ENCODE results near the gene SLC35F3. TPM values are rescaled to one million over a fixed set of nuclear protein-coding genes. Genes with fewer than 3 reads are reported as not detected.

SLC35F3 gene
- total and polyA plus RNA-seq, 2 donors from 2014 or later, result 0.41 to 0.66 TPM

DNA sequence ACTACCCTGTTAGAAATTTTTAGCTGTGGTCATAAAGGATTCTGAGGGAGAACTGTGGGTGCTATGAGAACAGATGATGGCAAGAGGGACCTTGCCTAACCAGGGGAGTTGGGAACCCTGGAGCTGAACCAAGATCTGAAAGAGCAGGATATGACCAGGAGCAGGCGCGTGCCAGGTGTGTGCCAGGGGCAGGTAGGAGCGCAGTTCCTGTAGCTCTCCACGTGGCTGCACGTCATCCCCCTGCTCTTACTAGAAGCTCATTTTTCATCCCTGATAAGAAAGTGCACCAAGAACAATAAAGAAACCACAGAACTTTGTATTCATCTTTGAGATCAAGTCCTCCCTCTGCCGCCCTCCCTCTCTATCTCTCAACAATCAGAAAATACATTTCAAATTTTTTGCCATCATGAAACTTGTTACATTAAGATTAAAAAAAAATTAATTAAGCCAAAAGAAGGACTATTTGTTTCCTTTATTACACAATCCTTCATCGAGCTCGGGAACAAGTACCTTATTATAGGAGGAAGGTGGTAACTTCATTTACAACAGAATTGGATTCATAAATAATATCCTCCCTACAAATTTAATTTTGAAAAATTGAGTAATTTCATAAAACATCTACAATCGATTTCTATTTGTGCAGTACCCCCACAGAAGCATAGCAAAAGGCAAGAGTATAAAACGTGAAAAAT, 78.5 kb downstream of the SLC35F3 start:
- Histone ChIP-seq H3K36me3 (ENCODE audit: control insufficient read depth in 2 of 3, insufficient read depth in 3 of 3, low read length in 3 of 3) (no peaks in the 10 kb centered on the region), H3K4me1 (ENCODE audit: control insufficient read depth in 2 of 3, insufficient read depth in 2 of 3, low read depth in 1 of 3, low read length in 3 of 3) (no peaks in the 10 kb centered on the region), H3K27ac (ENCODE audit: low read depth in 2 of 2, low read length in 2 of 2) (no peak overlapping the region), H3K27me3 (ENCODE audit: control insufficient read depth, insufficient read depth, low read length) (no peaks in the 10 kb centered on the region), H3K9me3 (ENCODE audit: control insufficient read depth in 2 of 3, insufficient read depth in 1 of 3, low read length in 3 of 3) (no peaks in the 10 kb centered on the region), H3K9ac (ENCODE audit: low read length in 3 of 3) (no peak overlapping the region), H3K4me3 (ENCODE audit: low read length in 3 of 3) (no peak overlapping the region)
- no peak for FAIRE-seq
- TF ChIP-seq, protein P1, sequence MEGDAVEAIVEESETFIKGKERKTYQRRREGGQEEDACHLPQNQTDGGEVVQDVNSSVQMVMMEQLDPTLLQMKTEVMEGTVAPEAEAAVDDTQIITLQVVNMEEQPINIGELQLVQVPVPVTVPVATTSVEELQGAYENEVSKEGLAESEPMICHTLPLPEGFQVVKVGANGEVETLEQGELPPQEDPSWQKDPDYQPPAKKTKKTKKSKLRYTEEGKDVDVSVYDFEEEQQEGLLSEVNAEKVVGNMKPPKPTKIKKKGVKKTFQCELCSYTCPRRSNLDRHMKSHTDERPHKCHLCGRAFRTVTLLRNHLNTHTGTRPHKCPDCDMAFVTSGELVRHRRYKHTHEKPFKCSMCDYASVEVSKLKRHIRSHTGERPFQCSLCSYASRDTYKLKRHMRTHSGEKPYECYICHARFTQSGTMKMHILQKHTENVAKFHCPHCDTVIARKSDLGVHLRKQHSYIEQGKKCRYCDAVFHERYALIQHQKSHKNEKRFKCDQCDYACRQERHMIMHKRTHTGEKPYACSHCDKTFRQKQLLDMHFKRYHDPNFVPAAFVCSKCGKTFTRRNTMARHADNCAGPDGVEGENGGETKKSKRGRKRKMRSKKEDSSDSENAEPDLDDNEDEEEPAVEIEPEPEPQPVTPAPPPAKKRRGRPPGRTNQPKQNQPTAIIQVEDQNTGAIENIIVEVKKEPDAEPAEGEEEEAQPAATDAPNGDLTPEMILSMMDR (IDR thresholded peaks at IDR 0.05; ENCODE audit: borderline replicate concordance, extremely low read depth, insufficient read depth), result no peak
- no peak for DNase-seq
- intact Hi-C loops (cut with DNase I), result no loop called here

DNA sequence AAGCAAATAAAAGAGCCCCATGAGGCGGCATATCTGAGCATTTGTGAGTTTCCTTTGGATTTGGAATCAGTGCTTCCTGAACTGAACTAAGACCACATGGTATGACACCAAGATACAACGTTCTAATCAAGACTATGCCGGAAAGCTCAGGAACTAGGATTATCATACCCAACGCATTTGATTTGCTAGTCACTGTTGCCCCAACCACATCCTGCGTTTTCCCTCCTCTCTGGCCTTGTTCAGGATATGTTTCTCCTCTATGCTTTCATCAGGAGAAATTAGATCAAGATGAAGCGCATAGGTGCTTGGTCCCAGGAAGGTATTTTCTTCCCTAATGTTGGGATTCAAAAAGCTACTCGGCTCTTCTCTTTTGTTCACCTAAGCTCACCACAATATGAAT, 79.3 kb downstream of the SLC35F3 start:
- H3K4me3 ChIP-seq (ENCODE audit: low read length in 3 of 3), result no peak overlapping the region
- H3K27ac ChIP-seq (ENCODE audit: low read depth in 2 of 2, low read length in 2 of 2), result no peak overlapping the region
- no peaks in the 10 kb centered on the region for H3K36me3 ChIP-seq (ENCODE audit: control insufficient read depth in 2 of 3, insufficient read depth in 3 of 3, low read length in 3 of 3)
- FAIRE-seq (no peak), DNase-seq (no peak)
- no peaks in the 10 kb centered on the region for H3K4me1 ChIP-seq (ENCODE audit: control insufficient read depth in 2 of 3, insufficient read depth in 2 of 3, low read depth in 1 of 3, low read length in 3 of 3)
- TF ChIP-seq, protein P1 (IDR thresholded peaks at IDR 0.05; ENCODE audit: borderline replicate concordance, extremely low read depth, insufficient read depth), result no peak
- H3K9ac ChIP-seq (ENCODE audit: low read length in 3 of 3), result no peak overlapping the region
- H3K9me3 ChIP-seq (ENCODE audit: control insufficient read depth in 2 of 3, insufficient read depth in 1 of 3, low read length in 3 of 3), result no peaks in the 10 kb centered on the region
- H3K27me3 ChIP-seq (ENCODE audit: control insufficient read depth, insufficient read depth, low read length), result no peaks in the 10 kb centered on the region
- intact Hi-C loops (cut with DNase I), result no loop called here

DNA sequence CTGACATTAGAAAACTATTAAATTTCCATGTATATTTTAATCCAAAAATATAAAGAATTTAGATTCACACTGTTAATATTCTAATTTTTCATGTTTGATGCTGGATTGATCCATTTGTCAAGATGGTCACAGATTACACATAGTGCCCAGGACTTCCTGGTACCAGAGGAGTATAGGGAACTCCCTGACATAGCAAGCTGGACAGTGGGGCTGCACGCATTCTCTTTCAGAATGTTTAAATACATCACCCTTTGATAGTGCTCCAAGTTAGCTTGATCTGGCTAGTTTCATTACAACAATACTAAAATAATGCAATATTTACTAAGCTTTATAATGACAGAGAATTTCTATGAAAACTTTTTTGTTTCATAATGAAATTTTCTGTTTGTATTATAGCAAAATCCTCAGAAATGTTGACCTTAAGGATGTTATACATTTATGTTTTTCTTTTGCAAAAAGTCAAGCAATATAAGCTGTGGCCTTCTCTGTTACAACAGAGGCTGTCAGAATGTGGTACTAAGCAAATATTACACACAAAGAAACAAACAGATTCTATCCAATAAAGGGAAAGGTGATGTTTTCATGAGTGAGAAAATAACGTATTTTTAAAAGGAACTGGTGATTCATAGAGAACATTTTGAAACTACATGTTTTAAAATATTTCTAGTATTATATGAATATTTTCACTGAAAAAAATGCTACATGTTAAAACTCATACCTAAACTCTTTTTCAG, 84.7 kb downstream of the SLC35F3 start:
- no peaks in the 10 kb centered on the region for H3K4me1 ChIP-seq (ENCODE audit: control insufficient read depth in 2 of 3, insufficient read depth in 2 of 3, low read depth in 1 of 3, low read length in 3 of 3)
- H3K27ac ChIP-seq (ENCODE audit: low read depth in 2 of 2, low read length in 2 of 2), result no peak overlapping the region
- H3K27me3 ChIP-seq (ENCODE audit: control insufficient read depth, insufficient read depth, low read length), result no peaks in the 10 kb centered on the region
- no peaks in the 10 kb centered on the region for H3K9me3 ChIP-seq (ENCODE audit: control insufficient read depth in 2 of 3, insufficient read depth in 1 of 3, low read length in 3 of 3)
- no peaks in the 10 kb centered on the region for H3K36me3 ChIP-seq (ENCODE audit: control insufficient read depth in 2 of 3, insufficient read depth in 3 of 3, low read length in 3 of 3)
- intact Hi-C loops (cut with DNase I), result no loop called here
- FAIRE-seq, result no peak
- DNase-seq, result no peak
- H3K9ac ChIP-seq (ENCODE audit: low read length in 3 of 3), result no peak overlapping the region
- H3K4me3 ChIP-seq (ENCODE audit: low read length in 3 of 3), result no peak overlapping the region
- TF ChIP-seq, protein P1 (IDR thresholded peaks at IDR 0.05; ENCODE audit: borderline replicate concordance, extremely low read depth, insufficient read depth), result no peak

Measured in kidney (tissue), 14 donors.